ENCODE measurements around the gene TRAK2.

- TF ChIP-seq CTCF (IDR thresholded peaks at IDR 0.05) (no peak), ZFX (IDR thresholded peaks at IDR 0.05; ENCODE audit: borderline replicate concordance) (no peak)
These were observed 31.3 kb downstream of the TRAK2 start for GRCh38 chr2:201419986-201420385.

All from 22Rv1 (cell line).